ENCODE measurements around the gene ZBTB20.

Gene ZBTB20

GRCh38 chr3:114640126-114640525, 507.0 kb downstream of the ZBTB20 start:
- no peak overlapping the region for H3K27ac ChIP-seq (replicated peaks)

GRCh38 chr3:114639171-114639570, 507.9 kb downstream of the ZBTB20 start:
- no peaks in the 10 kb centered on the region for H3K27me3 ChIP-seq (ENCODE audit: insufficient read depth, poor library complexity, severe bottlenecking)
- H3K27ac ChIP-seq (replicated peaks) = no peak overlapping the region
- DNase-seq (ENCODE audit: low read depth in 1 of 2, low spot score in 1 of 2) = no peak
- H3K4me3 ChIP-seq (replicated peaks; ENCODE audit: insufficient read depth, low read length) = no peak overlapping the region
- no peak for TF ChIP-seq REST (IDR thresholded peaks at IDR 0.05; ENCODE audit: insufficient replicate concordance, low read depth)
- TF ChIP-seq SPI1 (IDR thresholded peaks at IDR 0.05; ENCODE audit: borderline replicate concordance, low read depth) = no peak
- no peak for TF ChIP-seq POLR2AphosphoS5 (IDR thresholded peaks at IDR 0.05; ENCODE audit: low read depth)
- no peak for TF ChIP-seq GABPA (IDR thresholded peaks at IDR 0.05; ENCODE audit: low read depth)
- TF ChIP-seq CTCF (IDR thresholded peaks at IDR 0.05; ENCODE audit: insufficient read depth, low read length) = no peak

More at GRCh38 chr3:114640126-114640525, 507.0 kb downstream of the ZBTB20 start:
- TF ChIP-seq SPI1 (IDR thresholded peaks at IDR 0.05; ENCODE audit: borderline replicate concordance, low read depth) (no peak), POLR2AphosphoS5 (IDR thresholded peaks at IDR 0.05; ENCODE audit: low read depth) (no peak), CTCF (IDR thresholded peaks at IDR 0.05; ENCODE audit: insufficient read depth, low read length) (no peak), REST (IDR thresholded peaks at IDR 0.05; ENCODE audit: insufficient replicate concordance, low read depth) (no peak), GABPA (IDR thresholded peaks at IDR 0.05; ENCODE audit: low read depth) (no peak)
- Histone ChIP-seq H3K4me3 (replicated peaks; ENCODE audit: insufficient read depth, low read length) (no peak overlapping the region), H3K27me3 (ENCODE audit: insufficient read depth, poor library complexity, severe bottlenecking) (no peaks in the 10 kb centered on the region)
- DNase-seq (ENCODE audit: low read depth in 1 of 2, low spot score in 1 of 2) = no peak

GRCh38 chr3:114635878-114636277, 511.2 kb downstream of the ZBTB20 start:
- no peak for DNase-seq (ENCODE audit: low read depth in 1 of 2, low spot score in 1 of 2)
- TF ChIP-seq SPI1 (IDR thresholded peaks at IDR 0.05; ENCODE audit: borderline replicate concordance, low read depth) (no peak), REST (IDR thresholded peaks at IDR 0.05; ENCODE audit: insufficient replicate concordance, low read depth) (no peak), CTCF (IDR thresholded peaks at IDR 0.05; ENCODE audit: insufficient read depth, low read length) (no peak), GABPA (IDR thresholded peaks at IDR 0.05; ENCODE audit: low read depth) (no peak), POLR2AphosphoS5 (IDR thresholded peaks at IDR 0.05; ENCODE audit: low read depth) (no peak)

More at GRCh38 chr3:114635878-114636277, 511.2 kb downstream of the ZBTB20 start:
- Histone ChIP-seq H3K4me3 (replicated peaks; ENCODE audit: insufficient read depth, low read length) (no peak overlapping the region), H3K27ac (replicated peaks) (no peak overlapping the region), H3K27me3 (ENCODE audit: insufficient read depth, poor library complexity, severe bottlenecking) (no peaks in the 10 kb centered on the region)
